ENCODE measurements around the gene HACL1. TPM values are rescaled to one million over a fixed set of nuclear protein-coding genes. Genes with fewer than 3 reads are reported as not detected.

HACL1 gene
- total RNA-seq, 1 experiment from 2014 or later, result 20.5 TPM

- DNase-seq (ENCODE audit: low read depth, low spot score) (no peak), ATAC-seq (no peak)
- TF ChIP-seq EZH2 (IDR thresholded peaks at IDR 0.05) (no peak), FOSL1 (IDR thresholded peaks at IDR 0.05; ENCODE audit: low read depth) (no peak), ELF1 (IDR thresholded peaks at IDR 0.05; ENCODE audit: borderline replicate concordance, low read depth) (no peak), ZNF274 (IDR thresholded peaks at IDR 0.05; ENCODE audit: low read depth, low read length) (no peak), REST (IDR thresholded peaks at IDR 0.05; ENCODE audit: low read depth) (no peak), CTCF (IDR thresholded peaks at IDR 0.05 in 2 of 3, conservative IDR thresholded peaks at IDR 0.05 in 1 of 3; ENCODE audit: borderline replicate concordance in 1 of 3, insufficient read depth in 1 of 3, low read depth in 2 of 3, low read length in 2 of 3) (no peak), YY1 (IDR thresholded peaks at IDR 0.05; ENCODE audit: extremely low read depth, insufficient replicate concordance, low read depth, low read length) (no peak), SRF (IDR thresholded peaks at IDR 0.05; ENCODE audit: low read depth) (no peak), MAX (IDR thresholded peaks at IDR 0.05) (no peak)
- Histone ChIP-seq H2AFZ (ENCODE audit: low read depth, low read length, poor library complexity, severe bottlenecking) (no peak overlapping the region), H3K9ac (ENCODE audit: low read length) (no peak overlapping the region), H3K4me2 (ENCODE audit: low read length) (no peak overlapping the region), H3K79me2 (ENCODE audit: insufficient read depth, low read length) (no peaks in the 10 kb centered on the region), H3K9me3 (ENCODE audit: control insufficient read depth in 1 of 2, insufficient read depth in 1 of 2, low read depth in 1 of 2, low read length in 2 of 2) (no peaks in the 10 kb centered on the region), H4K20me1 (ENCODE audit: insufficient read depth) (no peaks in the 10 kb centered on the region), H3K4me1 (ENCODE audit: control insufficient read depth in 1 of 2, insufficient read depth in 2 of 2, low read length in 2 of 2) (peaks cover 35 to 76% of the 10 kb centered on the region in 2 experiments), H3K36me3 (ENCODE audit: control insufficient read depth in 1 of 2, insufficient read depth in 2 of 2, low read length in 2 of 2) (no peaks in the 10 kb centered on the region), H3K27ac (ENCODE audit: low read depth, low read length) (no peak overlapping the region), H3K27me3 (ENCODE audit: insufficient read depth, low read length) (no peaks in the 10 kb centered on the region), H3K9me2 (ENCODE audit: insufficient read depth) (no peaks in the 10 kb centered on the region), H3K4me3 (replicated peaks in 1 of 2; ENCODE audit: low read depth in 1 of 2, low read length in 2 of 2) (no peak overlapping the region)
- intact Hi-C loops (cut with micrococcal nuclease), result loop anchor here (5.0 to 10.0 kb wide), 2 partner anchors 412 to 544 kb away; no protein-coding TSS in a partner anchor
- ChIA-PET POLR2A (interaction anchor here (2.2 kb wide), 1 partner anchor 13 kb away, joined by 5 read pairs; no protein-coding TSS in a partner anchor), CTCF (interaction anchor here (1.1 kb wide), 1 partner anchor 179 kb away, joined by 3 read pairs; no protein-coding TSS in a partner anchor), RAD21 (ENCODE audit: low non-redundant PET in 1 of 2, low total read pairs in 2 of 2, uncharacterized antibody in 2 of 2, unreplicated experiment in 2 of 2) (no interaction called here)
- no TSS peak for BruUV-seq (replicated peaks)
Measured at GRCh38 chr3:15633159-15633558, 31.8 kb upstream of the HACL1 start.
